ENCODE measurements around the gene SND1.

SND1 gene

GRCh38 chr7:128041203-128041602 lies 389.2 kb downstream of the SND1 start:
- no peak for DNase-seq (ENCODE audit: low spot score)

GRCh38 chr7:128042012-128042411 lies 390.0 kb downstream of the SND1 start:
- no peak for DNase-seq (ENCODE audit: low spot score)

GRCh38 chr7:128044064-128044463 lies 392.1 kb downstream of the SND1 start:
- no peak for DNase-seq (ENCODE audit: low spot score)

- DNase-seq (ENCODE audit: low spot score), result no peak
Measured at GRCh38 chr7:128045158-128045557, 393.2 kb downstream of the SND1 start.

- DNase-seq (ENCODE audit: low spot score), result peak; percentile 49
Measured at GRCh38 chr7:128045766-128046165, 393.8 kb downstream of the SND1 start.

- DNase-seq (ENCODE audit: low spot score), result no peak
Measured at GRCh38 chr7:128052404-128052803, 400.4 kb downstream of the SND1 start.

GRCh38 chr7:128053023-128053422 lies 401.0 kb downstream of the SND1 start:
- DNase-seq (ENCODE audit: low spot score), result no peak

GRCh38 chr7:128053991-128054390 lies 402.0 kb downstream of the SND1 start:
- no peak for DNase-seq (ENCODE audit: low spot score)

- no peak for DNase-seq (ENCODE audit: low spot score)
Measured at GRCh38 chr7:128054511-128054910, 402.5 kb downstream of the SND1 start.

- peak; percentile 24 for DNase-seq (ENCODE audit: low spot score)
Measured at GRCh38 chr7:128055637-128056036, 403.6 kb downstream of the SND1 start.

GRCh38 chr7:128056901-128057300 lies 404.9 kb downstream of the SND1 start:
- peak; percentile 71 for DNase-seq (ENCODE audit: low spot score)

- DNase-seq (ENCODE audit: low spot score), result no peak
Measured at GRCh38 chr7:128057909-128058308, 405.9 kb downstream of the SND1 start.

- DNase-seq (ENCODE audit: low spot score), result no peak
Measured at GRCh38 chr7:128059143-128059988, 407.4 kb downstream of the SND1 start.

- DNase-seq (ENCODE audit: low spot score), result no peak
Measured at GRCh38 chr7:128060018-128060417, 408.0 kb downstream of the SND1 start.

GRCh38 chr7:128063088-128063487 lies 411.1 kb downstream of the SND1 start:
- DNase-seq (ENCODE audit: low spot score), result no peak

- no peak for DNase-seq (ENCODE audit: low spot score)
Measured at GRCh38 chr7:128065872-128066271, 413.9 kb downstream of the SND1 start.

GRCh38 chr7:128066395-128066794 lies 414.4 kb downstream of the SND1 start:
- DNase-seq (ENCODE audit: low spot score), result no peak

- DNase-seq (ENCODE audit: low spot score), result no peak
Measured at GRCh38 chr7:128066858-128067257, 414.9 kb downstream of the SND1 start.

- DNase-seq (ENCODE audit: low spot score), result no peak
Measured at GRCh38 chr7:128067983-128068382, 416.0 kb downstream of the SND1 start.

GRCh38 chr7:128068785-128069184 lies 416.8 kb downstream of the SND1 start:
- no peak for DNase-seq (ENCODE audit: low spot score)

GRCh38 chr7:128069373-128070364 lies 417.7 kb downstream of the SND1 start:
- DNase-seq (ENCODE audit: low spot score), result no peak

- no peak for DNase-seq (ENCODE audit: low spot score)
Measured at GRCh38 chr7:128071376-128071775, 419.4 kb downstream of the SND1 start.

GRCh38 chr7:128071801-128072200 lies 419.8 kb downstream of the SND1 start:
- no peak for DNase-seq (ENCODE audit: low spot score)
